ENCODE results near the gene LTA. TPM values are rescaled to one million over a fixed set of nuclear protein-coding genes. Genes with fewer than 3 reads are reported as not detected.

The LTA gene
- polyA plus RNA-seq, 1 of the 3 experiments (the other 2 are of a cell fraction), result not detected

GRCh38 chr6:31610968-31611367 is 38.9 kb downstream of the LTA start:
- H3K9ac ChIP-seq, result no peak overlapping the region
- no peaks in the 10 kb centered on the region for H4K20me1 ChIP-seq (ENCODE audit: insufficient read depth)
- H3K27ac ChIP-seq (ENCODE audit: low read depth in 2 of 2, low read length in 1 of 2), result no peak overlapping the region
- no peaks in the 10 kb centered on the region; a peak in 1 of 4 replicates for H3K4me1 ChIP-seq (ENCODE audit: control insufficient read depth in 1 of 2, insufficient read depth in 2 of 2, low read depth in 1 of 2, low read length in 1 of 2)
- POLR2A ChIA-PET, result interaction anchor here (1.2 kb wide), 1 partner anchor 9 kb away, joined by 5 read pairs; no protein-coding TSS in a partner anchor
- no peak overlapping the region for H3K4me2 ChIP-seq
- no peaks in the 10 kb centered on the region for H3K79me2 ChIP-seq (ENCODE audit: insufficient read depth)
- H2AFZ ChIP-seq (ENCODE audit: low read depth), result no peak overlapping the region; the same call in 1 of the 2 replicates
- no peaks in the 10 kb centered on the region for H3K27me3 ChIP-seq (ENCODE audit: insufficient read depth)
- H3K36me3 ChIP-seq (replicated peaks in 1 of 2; ENCODE audit: control insufficient read depth in 1 of 2, insufficient read depth in 2 of 2, low read length in 1 of 2), result no peaks in the 10 kb centered on the region
- CTCF ChIA-PET, result interaction anchor here (0.6 to 3.7 kb wide), 6 partner anchors 13 to 196 kb away, joined by 3 to 29 read pairs (median 3); partner anchors contain the start of genes ATP6V1G2, BAG6 and LSM2
- no peaks in the 10 kb centered on the region for H3K9me2 ChIP-seq
- no peak for DNase-seq
- no peaks in the 10 kb centered on the region for H3F3A ChIP-seq (replicated peaks; ENCODE audit: insufficient read depth)
- WGBS (ENCODE audit: low lambda C conversion rate), result 94% methylated on average over 4 of the region's 4 CpGs
- no peaks in the 10 kb centered on the region for H3K9me3 ChIP-seq
- no peak overlapping the region for H3K4me3 ChIP-seq (ENCODE audit: low read depth in 2 of 2, low read length in 1 of 2)
- no peak for TF ChIP-seq RAD21 (IDR thresholded peaks at IDR 0.05; ENCODE audit: low read length)
- no peak for TF ChIP-seq CHD2 (IDR thresholded peaks at IDR 0.05; ENCODE audit: low read length, partially characterized antibody)
- no peak for TF ChIP-seq JUND (IDR thresholded peaks at IDR 0.05)
- no peak for TF ChIP-seq TCF12 (IDR thresholded peaks at IDR 0.05)
- TF ChIP-seq NFIC (IDR thresholded peaks at IDR 0.05; ENCODE audit: borderline replicate concordance), result no peak
- no peak for TF ChIP-seq MXI1 (IDR thresholded peaks at IDR 0.05; ENCODE audit: low read depth, low read length)
- no peak for TF ChIP-seq MEF2A (IDR thresholded peaks at IDR 0.05; ENCODE audit: borderline replicate concordance, low read depth)
- TF ChIP-seq USF2 (IDR thresholded peaks at IDR 0.05; ENCODE audit: borderline replicate concordance, low read depth, low read length), result no peak
- TF ChIP-seq RCOR1 (IDR thresholded peaks at IDR 0.05; ENCODE audit: low read length), result no peak
- no peak for TF ChIP-seq YY1 (IDR thresholded peaks at IDR 0.05; ENCODE audit: low read depth)
- no peak for TF ChIP-seq SIN3A (IDR thresholded peaks at IDR 0.05; ENCODE audit: borderline replicate concordance, low read depth, low read length)
- TF ChIP-seq FOSL2 (IDR thresholded peaks at IDR 0.05; ENCODE audit: borderline replicate concordance, low read depth), result no peak
- TF ChIP-seq POLR2AphosphoS5 (IDR thresholded peaks at IDR 0.05; ENCODE audit: low read depth, low read length), result no peak
- TF ChIP-seq EP300 (IDR thresholded peaks at IDR 0.05; ENCODE audit: borderline replicate concordance in 1 of 2, low read depth in 1 of 2, low read length in 1 of 2), result no peak
- TF ChIP-seq FOXM1 (IDR thresholded peaks at IDR 0.05; ENCODE audit: low read depth), result no peak
- no peak for TF ChIP-seq NRF1 (IDR thresholded peaks at IDR 0.05; ENCODE audit: low read depth, low read length)
- no peak for TF ChIP-seq GATA2 (CRISPR knock-in tag; IDR thresholded peaks at IDR 0.05)
- TF ChIP-seq ELF1 (IDR thresholded peaks at IDR 0.05), result no peak
- no peak for TF ChIP-seq TEAD4 (IDR thresholded peaks at IDR 0.05; ENCODE audit: borderline replicate concordance, insufficient read depth)

GRCh38 chr6:31614075-31614619 is 42.1 kb downstream of the LTA start:
- no peak overlapping the region for H3K4me2 ChIP-seq
- H3K27me3 ChIP-seq (ENCODE audit: insufficient read depth), result no peaks in the 10 kb centered on the region
- TF ChIP-seq POLR2AphosphoS5 (IDR thresholded peaks at IDR 0.05; ENCODE audit: low read depth, low read length), result no peak
- TF ChIP-seq YY1 (IDR thresholded peaks at IDR 0.05; ENCODE audit: low read depth), result no peak
- TF ChIP-seq SMC3 (IDR thresholded peaks at IDR 0.05; ENCODE audit: low read depth, low read length), result no peak
- no peak for TF ChIP-seq MXI1 (IDR thresholded peaks at IDR 0.05; ENCODE audit: low read depth, low read length)
- TF ChIP-seq TAF1 (IDR thresholded peaks at IDR 0.05; ENCODE audit: borderline replicate concordance, low read depth, low read length), result no peak
- no peak for TF ChIP-seq FOXM1 (IDR thresholded peaks at IDR 0.05; ENCODE audit: low read depth)
- no peak for TF ChIP-seq CHD2 (IDR thresholded peaks at IDR 0.05; ENCODE audit: low read length, partially characterized antibody)
- TF ChIP-seq JUND (IDR thresholded peaks at IDR 0.05), result no peak
- no peak for TF ChIP-seq GATA2 (CRISPR knock-in tag; IDR thresholded peaks at IDR 0.05)
- no peak for TF ChIP-seq IRF3 (IDR thresholded peaks at IDR 0.05; ENCODE audit: low read depth, low read length)
- TF ChIP-seq USF2 (IDR thresholded peaks at IDR 0.05; ENCODE audit: borderline replicate concordance, low read depth, low read length), result no peak
- no peak overlapping the region for H3K9ac ChIP-seq
- ChIA-PET POLR2A (no interaction called here), CTCF (interaction anchor here (7.0 kb wide), 1 partner anchor 16 kb away, joined by 35 read pairs; no protein-coding TSS in a partner anchor)
- no peaks in the 10 kb centered on the region for H3K36me3 ChIP-seq (replicated peaks in 1 of 2; ENCODE audit: control insufficient read depth in 1 of 2, insufficient read depth in 2 of 2, low read length in 1 of 2)
- no peak overlapping the region for H3K27ac ChIP-seq (ENCODE audit: low read depth in 2 of 2, low read length in 1 of 2)
- H3K4me3 ChIP-seq (ENCODE audit: low read depth in 2 of 2, low read length in 1 of 2), result no peak overlapping the region
- 83% methylated on average over 7 of the region's 8 CpGs for WGBS (ENCODE audit: low lambda C conversion rate)
- H3K79me2 ChIP-seq (ENCODE audit: insufficient read depth), result no peaks in the 10 kb centered on the region
- H3K9me3 ChIP-seq, result no peaks in the 10 kb centered on the region
- H2AFZ ChIP-seq (ENCODE audit: low read depth), result no peak overlapping the region
- no peaks in the 10 kb centered on the region; a peak in 1 of 4 replicates for H3K4me1 ChIP-seq (ENCODE audit: control insufficient read depth in 1 of 2, insufficient read depth in 2 of 2, low read depth in 1 of 2, low read length in 1 of 2)
- peaks cover 6% of the 10 kb centered on the region for H3F3A ChIP-seq (replicated peaks; ENCODE audit: insufficient read depth)
- H3K9me2 ChIP-seq, result no peaks in the 10 kb centered on the region
- DNase-seq, result no peak
- H4K20me1 ChIP-seq (ENCODE audit: insufficient read depth), result no peaks in the 10 kb centered on the region
